ENCODE measurements around the gene SCN7A.
"Not testable (repeated sequence)": the region's sequence is repeated elsewhere in the genome, so short reads cannot be mapped to it uniquely, and the experiment has no call there.

Gene SCN7A

DNA sequence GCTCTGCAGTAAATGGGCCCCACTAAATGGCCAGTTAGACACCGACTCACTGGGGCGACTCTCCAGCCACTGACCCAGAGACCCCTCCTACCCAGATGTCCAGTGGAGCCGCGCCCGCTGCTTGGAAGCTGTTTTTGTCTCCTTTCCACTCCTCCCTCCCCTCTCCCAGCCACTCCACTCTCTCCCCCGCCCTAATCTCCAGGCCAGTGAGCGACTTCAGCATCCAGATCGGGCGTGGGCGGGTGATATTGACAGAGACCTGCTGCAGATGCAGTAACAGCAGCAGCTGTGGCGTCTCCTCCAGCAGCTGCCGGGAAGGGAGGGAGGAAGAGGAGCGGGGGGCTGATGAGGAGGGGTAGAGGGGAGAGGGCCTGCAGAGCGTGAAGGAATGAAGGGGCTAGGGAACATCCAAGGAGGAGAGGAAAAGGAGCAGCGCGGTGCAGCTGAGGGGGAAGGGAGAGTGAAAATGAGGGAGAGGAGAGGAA, at the start of gene SCN7A:
TSS of gene SCN7A (minus strand) at position 110 of the 485 bp plus-strand sequence. CDS start 16,553 bp downstream, outside the sequence.
- DNase-seq = peak; percentile 59 to 79

- DNase-seq = peak; percentile 41 to 53
Measured at GRCh38 chr2:166539340-166540162, 45.5 kb upstream of the SCN7A start.

DNA sequence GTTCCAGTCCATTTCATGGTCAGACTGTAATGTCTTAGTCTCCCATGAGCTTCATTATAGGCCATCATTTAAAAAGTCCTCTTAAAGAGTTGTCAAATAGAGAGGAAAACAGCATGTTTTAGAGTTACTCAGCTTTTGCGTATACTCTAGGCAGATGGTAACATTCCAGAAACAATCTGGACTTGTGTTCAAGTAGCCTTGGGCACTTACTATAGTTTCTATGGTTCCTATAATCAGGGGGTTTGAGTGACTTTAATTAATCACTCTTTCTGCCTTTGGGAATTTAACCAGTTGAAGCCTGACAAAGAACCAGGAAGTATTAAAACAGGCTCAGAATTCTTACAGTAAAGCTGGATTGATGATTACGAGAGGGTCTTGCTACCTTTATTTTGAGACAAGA, 42.1 kb upstream of the SCN7A start:
- DNase-seq = no peak

GRCh38 chr2:166521155-166521554, 27.1 kb upstream of the SCN7A start:
- DNase-seq = no peak

DNA sequence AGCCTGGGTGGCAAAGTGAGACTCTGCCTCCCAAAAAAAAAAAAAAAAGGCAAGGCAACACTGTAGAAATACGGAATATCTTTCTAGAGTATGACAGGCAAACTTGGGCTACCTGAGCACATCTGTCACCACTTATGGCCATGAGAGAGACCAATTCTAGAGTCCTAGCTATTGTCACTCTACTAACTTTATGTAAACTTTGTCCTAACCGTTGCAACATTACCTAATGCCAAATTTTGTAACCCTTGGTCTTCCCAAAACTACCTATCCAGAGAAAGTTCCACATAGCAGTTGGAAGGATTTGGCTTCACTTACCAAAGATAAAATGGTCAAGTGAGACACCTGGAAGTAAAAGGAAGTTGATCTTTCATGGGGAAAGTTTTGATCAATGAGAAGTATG, 26.6 kb upstream of the SCN7A start:
- DNase-seq = no peak

DNA sequence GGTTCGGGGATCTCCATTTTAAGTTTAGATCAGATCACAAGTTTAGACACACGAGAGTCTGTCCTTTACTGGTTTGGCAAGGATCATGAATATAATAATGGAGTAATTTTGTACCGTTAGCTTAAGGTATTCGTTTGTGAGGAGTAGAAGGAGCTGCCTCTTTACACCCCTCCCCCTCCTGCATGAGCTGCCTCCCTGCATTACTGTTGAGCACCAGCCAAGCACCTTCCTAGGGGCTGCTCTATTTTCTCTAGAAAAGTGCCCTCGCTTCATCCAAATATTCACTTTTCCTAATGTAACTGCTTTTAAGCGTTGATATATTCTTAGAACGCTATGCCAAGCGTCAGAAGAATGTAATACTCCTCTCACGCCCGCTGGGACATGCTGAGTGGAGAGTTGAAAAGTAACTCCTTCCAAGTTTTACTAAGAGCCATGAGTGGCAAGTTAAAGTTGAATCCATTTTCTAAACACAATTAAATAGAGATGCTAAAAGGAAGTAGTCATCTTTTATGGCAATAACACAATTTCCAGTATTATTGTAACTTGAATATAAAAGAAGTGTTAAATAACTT, 25.4 kb upstream of the SCN7A start:
- DNase-seq = no peak

DNA sequence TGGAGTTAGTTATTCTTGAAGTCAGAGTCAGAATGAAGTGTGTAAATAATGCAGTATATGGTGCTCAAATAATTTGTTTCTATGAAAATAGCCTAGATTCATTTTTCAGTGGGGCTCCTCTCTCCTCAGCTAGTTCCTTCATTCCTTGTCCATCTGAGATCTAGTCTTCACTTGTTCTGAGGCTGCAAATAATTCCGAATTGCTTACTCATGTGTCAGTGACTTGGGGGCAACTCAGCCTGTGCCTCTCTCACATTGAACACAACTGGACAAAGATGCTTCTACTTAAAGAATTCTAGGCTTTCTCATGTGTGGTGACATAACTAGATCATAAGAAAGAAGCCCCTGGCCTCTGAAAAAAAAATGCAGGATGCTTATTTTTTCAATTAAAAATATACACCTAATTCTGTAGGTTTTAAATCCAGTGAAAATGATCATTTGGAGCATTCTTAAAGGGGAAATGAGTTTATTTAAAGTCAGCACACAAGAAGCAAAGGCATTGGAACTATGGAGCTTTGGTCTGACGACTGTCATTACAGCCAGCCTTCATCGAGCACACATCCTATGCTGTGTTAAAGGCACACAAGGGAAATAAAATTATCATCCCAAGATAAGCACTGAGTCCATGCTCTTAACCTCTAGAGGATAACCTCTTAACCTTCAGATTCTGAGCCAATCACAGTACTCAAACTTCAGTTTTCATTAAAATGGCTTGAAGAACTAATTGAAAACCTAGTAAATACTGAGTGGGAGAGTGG, 24.8 kb upstream of the SCN7A start:
- DNase-seq = no peak

- DNase-seq = no peak
Measured at GRCh38 chr2:166517533-166518061, 23.5 kb upstream of the SCN7A start.

GRCh38 chr2:166516712-166517303, 22.8 kb upstream of the SCN7A start:
- DNase-seq = peak; percentile 24 to 31

DNA sequence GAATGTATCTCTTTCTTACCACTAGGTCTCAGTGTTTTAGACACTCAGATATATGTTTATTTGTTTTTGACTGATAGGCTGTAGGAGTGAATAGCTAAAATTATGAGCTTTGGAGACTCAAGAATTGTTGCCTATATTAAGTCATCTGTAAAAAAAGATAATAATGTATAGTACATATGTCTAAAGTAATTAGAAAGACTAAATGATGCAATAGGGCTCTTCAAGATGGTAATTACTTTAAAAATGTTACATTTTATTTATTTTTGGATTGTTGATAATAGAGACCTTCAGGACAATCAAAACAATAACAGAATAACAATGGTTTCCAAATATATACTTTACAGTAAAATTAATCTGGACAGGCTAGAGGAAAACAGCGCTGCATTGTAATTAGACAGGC, 19.9 kb upstream of the SCN7A start:
- no peak for DNase-seq

- DNase-seq = no peak
Measured at GRCh38 chr2:166499281-166499680, 5.2 kb upstream of the SCN7A start.

DNA sequence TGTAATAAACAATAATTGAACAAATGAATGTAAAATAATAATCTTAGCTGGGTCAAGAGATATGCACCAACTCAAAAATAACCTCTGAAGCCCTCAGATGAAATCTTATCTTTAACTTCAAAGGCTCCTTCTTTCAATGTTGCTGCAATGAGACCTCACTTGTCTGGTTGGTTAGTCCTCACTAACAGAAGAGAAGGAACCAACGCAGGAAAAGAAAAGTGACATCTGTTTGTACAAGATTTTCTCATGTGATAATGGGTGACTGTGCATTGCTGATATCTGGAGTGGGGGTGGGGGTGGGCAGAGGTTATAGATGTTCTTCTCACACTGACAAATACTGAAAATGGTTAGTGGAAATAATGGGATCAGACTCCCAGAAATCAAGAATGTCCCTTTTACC, 2.6 kb downstream of the SCN7A start:
- DNase-seq = no peak

GRCh38 chr2:166487171-166487570, 6.9 kb downstream of the SCN7A start:
- no peak for DNase-seq

DNA sequence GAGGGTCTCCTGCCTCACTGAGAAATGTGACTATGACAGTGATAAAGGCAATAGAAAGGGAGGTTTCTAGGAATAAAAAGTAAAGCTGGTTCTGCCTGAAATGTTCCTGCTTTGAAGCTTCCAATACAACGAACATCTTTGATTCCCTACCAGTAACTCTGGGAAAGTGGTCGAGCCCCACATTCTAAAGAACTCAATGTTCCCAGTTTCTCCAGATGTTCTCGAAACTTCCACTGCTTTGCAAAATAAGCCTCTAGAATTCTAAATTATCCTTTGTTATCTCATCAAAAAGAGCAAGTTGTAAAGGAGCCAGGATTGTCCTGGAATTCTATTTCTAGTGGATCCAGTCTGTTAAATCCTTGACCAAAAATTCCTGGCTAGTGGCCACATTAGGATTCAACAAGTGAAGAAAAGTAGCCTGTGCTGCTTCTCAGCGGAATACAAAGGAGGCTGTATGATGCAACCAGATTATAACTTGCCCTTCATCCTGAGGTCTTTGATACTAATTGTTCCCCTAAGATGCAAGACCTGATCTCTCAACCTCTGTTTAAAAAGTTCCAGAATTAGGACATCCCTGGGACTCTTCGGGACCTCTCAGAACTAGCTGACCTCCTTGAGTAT, 8.4 kb downstream of the SCN7A start:
- DNase-seq = no peak

- no peak for DNase-seq
Measured at GRCh38 chr2:166472332-166472731, 21.7 kb downstream of the SCN7A start.

DNA sequence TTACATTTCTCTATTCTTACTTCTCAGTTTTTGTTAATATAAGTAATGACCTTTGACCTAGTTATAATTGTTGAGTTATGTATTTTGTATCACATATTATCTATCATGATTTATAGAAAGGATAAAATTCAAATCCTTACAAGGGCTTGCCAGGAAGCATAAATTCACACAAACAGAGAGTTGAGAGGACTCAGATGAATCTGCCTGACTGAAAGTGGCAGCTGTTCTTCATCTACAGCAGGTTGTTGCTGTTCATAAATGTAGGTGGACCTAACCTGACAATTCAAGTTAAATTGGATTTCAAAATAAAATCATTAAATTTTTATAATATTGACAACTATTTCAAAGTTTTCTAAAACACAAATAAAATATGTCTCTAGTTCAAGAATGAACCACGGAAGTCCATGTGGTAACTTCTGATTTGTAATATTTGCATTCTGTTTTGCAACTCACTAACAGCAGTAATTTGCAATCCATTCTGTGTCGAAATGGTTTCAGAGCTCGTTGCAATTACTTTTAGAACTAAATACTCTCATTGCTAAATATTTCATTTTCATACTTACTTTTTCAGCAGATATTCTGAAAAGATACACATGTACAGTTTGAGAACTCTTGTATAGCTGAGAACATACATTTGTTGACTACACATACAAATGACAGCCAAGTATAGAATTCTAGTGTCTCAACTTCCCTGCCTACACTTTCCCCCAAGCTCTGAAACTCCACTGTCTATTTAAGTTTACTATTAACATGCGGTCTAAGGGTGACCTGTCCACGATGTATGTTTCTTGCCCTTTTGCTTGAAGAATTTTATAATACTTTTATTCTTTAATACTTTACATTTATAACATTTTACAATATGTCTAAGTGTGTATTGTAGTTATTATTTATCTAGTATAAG, 25.7 kb downstream of the SCN7A start:
- no peak for DNase-seq

DNA sequence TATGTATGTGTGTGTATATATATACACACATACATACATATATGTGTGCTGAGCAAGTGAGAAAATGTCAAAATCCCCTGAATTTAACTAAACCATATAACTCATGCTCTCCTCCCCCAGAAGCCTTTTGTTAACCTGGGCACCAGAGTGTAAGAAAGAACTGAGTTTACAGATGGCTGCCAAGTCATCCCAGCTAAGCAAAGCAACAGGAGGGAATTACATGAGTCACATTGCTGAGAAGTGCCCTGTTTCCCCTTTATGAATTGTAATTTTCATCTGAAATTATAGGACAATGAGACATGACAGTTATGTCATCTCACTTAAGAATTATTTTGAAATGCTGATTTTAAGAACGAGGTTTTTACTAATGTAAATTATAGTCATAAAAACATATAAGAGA, 29.9 kb downstream of the SCN7A start:
- no peak for DNase-seq

GRCh38 chr2:166463640-166464039, 30.4 kb downstream of the SCN7A start:
- DNase-seq = no peak

GRCh38 chr2:166458674-166459073, 35.4 kb downstream of the SCN7A start:
- DNase-seq = no peak

- not testable (repeated sequence) for DNase-seq
Measured at GRCh38 chr2:166455823-166456222, 38.2 kb downstream of the SCN7A start.

- no peak for DNase-seq
Measured at GRCh38 chr2:166454006-166454595, 39.9 kb downstream of the SCN7A start.

Data from SHP77 (cell line).